HL-60/S4 treated with retinoic acid at 250 ng/mL for 4 days and 3 days (cell line): ENCODE results near the gene ELK4.

Source experiments
- in situ Hi-C: fragments of 300-500 bp; cut with MboI; formaldehyde crosslinking; loops from 2 replicates; pipeline ENCODE4 v1.7.0; 2022; ENCODE audit warnings: low sequenced_read_pairs

Gene ELK4

GRCh38 chr1:205631768-205632668, at the start of gene ELK4:
ELK4 (minus strand) TSS chr1:205632011; CDS start chr1:205623882, 8,129 bp downstream.
- in situ Hi-C loops: no loop called here

GRCh38 chr1:205681364-205681763, 49.6 kb upstream of the ELK4 start:
- in situ Hi-C loops: no loop called here

- in situ Hi-C loops: no loop called here
Measured at GRCh38 chr1:205680073-205680851, 48.5 kb upstream of the ELK4 start, which contains the start of gene SLC45A3. SLC45A3 (minus strand) TSS chr1:205680509; CDS start chr1:205664656, 15,853 bp downstream.

- in situ Hi-C loops: no loop called here
Measured at GRCh38 chr1:205678286-205679111, 46.7 kb upstream of the ELK4 start.

GRCh38 chr1:205677167-205677566, 45.4 kb upstream of the ELK4 start:
- in situ Hi-C loops: no loop called here

- in situ Hi-C loops: no loop called here
Measured at GRCh38 chr1:205676597-205676996, 44.8 kb upstream of the ELK4 start.

- in situ Hi-C loops: no loop called here
Measured at GRCh38 chr1:205676002-205676401, 44.2 kb upstream of the ELK4 start.

- in situ Hi-C loops: no loop called here
Measured at GRCh38 chr1:205675247-205675646, 43.4 kb upstream of the ELK4 start.

GRCh38 chr1:205672970-205673369, 41.2 kb upstream of the ELK4 start:
- in situ Hi-C loops: no loop called here

- in situ Hi-C loops: no loop called here
Measured at GRCh38 chr1:205672395-205672889, 40.6 kb upstream of the ELK4 start.

GRCh38 chr1:205670611-205671430, 39.0 kb upstream of the ELK4 start:
- in situ Hi-C loops: no loop called here

GRCh38 chr1:205670150-205670446, 38.3 kb upstream of the ELK4 start:
- in situ Hi-C loops: no loop called here

- in situ Hi-C loops: no loop called here
Measured at GRCh38 chr1:205669341-205670149, 37.7 kb upstream of the ELK4 start.

GRCh38 chr1:205668951-205669340, 37.1 kb upstream of the ELK4 start:
- in situ Hi-C loops: no loop called here

- in situ Hi-C loops: no loop called here
Measured at GRCh38 chr1:205667909-205668643, 36.3 kb upstream of the ELK4 start.

GRCh38 chr1:205666372-205667166, 34.8 kb upstream of the ELK4 start:
- in situ Hi-C loops: no loop called here

- in situ Hi-C loops: no loop called here
Measured at GRCh38 chr1:205665201-205666045, 33.6 kb upstream of the ELK4 start.
